GM23248 (cell line): ENCODE measurements around the gene OLFM1.

Source experiments
- EZH2 ChIP-seq: fragments of 200-600 bp; sonication (generic); IDR thresholded peaks from 2 replicates; pipeline ENCODE4 v1.6.1; 2018; ENCODE audit warnings: antibody characterized with exemption, mild to moderate bottlenecking; ENCODE audit not compliant: insufficient read depth, poor library complexity, severe bottlenecking
- EZH2phosphoT487 ChIP-seq: fragments of 200-600 bp; sonication (generic); IDR thresholded peaks from 2 replicates; pipeline ENCODE4 v1.6.1; 2018; ENCODE audit warnings: antibody characterized with exemption, moderate library complexity, mild to moderate bottlenecking, low read depth; ENCODE audit not compliant: insufficient read depth

DNA sequence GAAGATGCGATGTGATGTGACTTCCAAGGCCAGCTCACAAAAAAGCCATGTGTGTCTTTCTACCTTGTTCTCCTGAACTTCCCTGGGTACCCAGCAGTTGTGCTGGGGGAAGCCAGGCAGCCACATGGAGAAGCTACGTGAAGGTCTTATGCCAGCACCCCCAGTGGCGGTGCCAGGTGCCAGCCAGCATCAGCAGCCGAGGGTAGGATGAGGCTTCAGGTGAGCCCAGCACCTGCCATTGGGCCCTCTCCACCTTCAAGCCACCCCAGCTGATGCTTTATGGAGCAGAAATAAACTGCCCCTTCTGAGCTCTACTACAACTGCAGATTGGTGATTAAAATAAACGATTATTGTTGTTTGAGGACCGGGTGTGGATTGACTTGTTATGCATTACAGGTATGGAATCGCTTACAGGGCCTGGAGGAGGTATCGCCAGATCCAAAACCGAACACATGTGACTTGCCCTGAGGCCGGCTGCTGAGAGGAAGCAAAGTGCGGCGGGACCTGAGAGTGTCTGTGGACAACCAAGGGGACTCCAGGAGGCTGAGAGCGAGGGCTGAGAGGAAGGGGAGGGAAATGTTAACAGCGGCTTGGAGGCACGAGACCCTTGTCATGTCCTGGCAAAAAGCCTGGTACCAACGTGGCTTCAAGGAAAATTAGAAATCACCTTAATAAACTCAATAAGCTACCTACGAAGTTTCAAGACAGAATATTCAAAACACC lies 36.0 kb upstream of the OLFM1 start:
- TF ChIP-seq EZH2phosphoT487 (no peak), EZH2 (no peak)
